GM18861 (cell line): ENCODE measurements around the gene AGPAT1.
"Not testable (repeated sequence)": the region's sequence is repeated elsewhere in the genome, so short reads cannot be mapped to it uniquely, and the experiment has no call there.

Source experiments
- ATAC-seq: cut with Tn5 transposase; IDR thresholded peaks from one replicate; pipeline ENCODE4 v1.9.1; 2021; ENCODE audit not compliant: unreplicated experiment

AGPAT1 gene

GRCh38 chr6:32200711-32201475, 25.0 kb upstream of the AGPAT1 start:
- ATAC-seq, result no peak

GRCh38 chr6:32198866-32199265, 23.0 kb upstream of the AGPAT1 start:
- no peak for ATAC-seq

GRCh38 chr6:32198345-32198696, 22.4 kb upstream of the AGPAT1 start:
- ATAC-seq, result no peak

GRCh38 chr6:32196682-32197616, 21.1 kb upstream of the AGPAT1 start:
- ATAC-seq, result no peak

DNA sequence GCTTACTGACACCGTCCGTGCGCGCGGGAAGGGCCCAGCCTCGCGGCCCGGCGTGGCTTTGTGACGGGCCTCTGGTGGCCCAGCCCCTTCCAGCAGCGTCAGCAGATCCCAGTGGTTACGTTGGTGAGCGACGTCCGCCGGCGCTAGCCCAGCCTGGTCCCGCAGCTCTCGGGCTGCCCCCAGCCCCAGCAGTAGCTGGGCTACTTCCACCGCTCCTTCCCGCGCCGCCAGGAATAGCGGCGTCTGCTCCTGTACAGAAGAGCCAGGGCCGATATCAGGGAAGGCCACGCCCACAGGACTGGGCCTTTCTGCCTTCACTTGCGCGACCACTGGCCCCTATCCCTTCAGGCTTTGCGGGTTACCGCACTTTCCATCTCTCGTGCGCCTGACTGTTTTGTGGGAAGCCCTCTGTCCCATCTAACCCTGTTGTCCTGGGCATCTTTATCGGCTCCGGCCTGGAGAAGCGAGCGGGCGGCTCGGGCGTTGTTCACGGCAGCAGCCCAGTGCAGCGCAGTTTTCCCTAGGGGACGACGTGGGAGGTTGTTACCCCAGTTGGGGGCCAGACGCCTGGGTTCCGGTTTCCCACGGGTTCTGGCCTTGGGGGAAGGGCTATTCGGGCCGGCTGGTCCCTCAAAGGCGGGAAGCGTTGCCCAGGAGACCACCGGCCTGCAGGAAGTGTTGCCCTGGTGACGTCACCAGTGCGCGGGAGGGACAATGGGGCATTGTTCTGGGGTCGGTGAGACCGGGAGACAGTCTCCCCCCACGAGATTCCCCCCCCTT, 20.2 kb upstream of the AGPAT1 start:
- ATAC-seq, result peak; percentile 68

- no peak for ATAC-seq
These were observed 19.7 kb upstream of the AGPAT1 start for GRCh38 chr6:32195652-32195901.

DNA sequence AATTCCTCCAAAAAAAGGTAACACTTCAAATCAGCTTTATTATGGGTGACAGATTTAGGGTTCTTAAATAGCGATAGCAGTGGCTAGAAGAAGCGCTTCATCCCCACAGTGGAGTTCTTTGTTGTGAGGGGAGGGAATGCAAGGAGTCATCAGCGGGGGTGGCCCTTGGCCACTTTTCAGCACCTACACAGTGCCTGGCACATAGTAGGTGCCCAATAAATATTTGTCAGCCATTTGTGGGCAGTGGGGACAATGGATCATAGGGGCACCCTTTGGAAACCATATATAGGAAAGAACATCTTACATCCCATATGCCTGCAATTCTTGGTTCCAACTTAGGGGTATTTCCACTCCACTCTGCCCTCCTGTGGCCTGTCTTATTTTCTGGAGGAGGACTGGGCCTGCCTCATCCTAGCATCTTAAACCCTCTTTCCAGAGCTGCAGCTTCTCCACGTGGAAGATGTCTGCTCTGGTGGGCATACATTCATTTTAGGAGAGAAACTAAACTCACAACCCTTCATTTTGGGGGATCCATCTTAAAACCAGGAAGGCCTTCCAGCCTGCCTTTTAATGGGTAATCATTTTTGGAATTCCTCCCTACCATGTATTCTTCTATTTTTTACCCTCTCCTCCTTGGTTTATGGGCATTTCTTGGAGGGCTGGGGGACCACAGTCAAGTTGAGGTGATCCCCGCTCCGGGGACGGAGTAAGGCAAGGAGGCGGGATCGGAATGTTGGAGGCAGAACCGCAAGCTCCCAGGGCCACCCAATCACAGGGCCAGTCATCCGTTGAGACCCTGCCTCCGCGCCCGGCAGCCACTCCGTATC, 19.2 kb upstream of the AGPAT1 start:
- ATAC-seq, result peak; percentile 53

GRCh38 chr6:32194388-32194787, 18.5 kb upstream of the AGPAT1 start:
- ATAC-seq, result no peak

DNA sequence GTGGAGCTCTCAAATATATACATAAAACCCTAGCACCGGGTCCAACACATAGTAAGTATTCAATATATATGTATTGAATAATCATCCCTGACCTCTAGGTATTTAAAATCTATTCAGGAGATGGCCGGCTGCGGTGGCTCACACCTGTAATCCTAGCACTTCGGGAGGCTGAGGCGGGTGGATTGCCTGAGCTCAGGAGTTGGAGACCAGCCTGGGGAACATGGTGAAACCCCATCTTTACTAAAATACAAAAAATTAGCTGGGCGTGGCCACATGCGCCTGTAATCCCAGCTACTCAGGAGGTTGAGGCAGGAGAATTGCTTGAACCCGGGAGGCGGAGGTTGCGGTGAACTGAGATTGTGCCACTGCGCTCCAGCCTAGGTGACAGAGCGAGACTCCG, 17.2 kb upstream of the AGPAT1 start:
- not testable (repeated sequence) for ATAC-seq

- ATAC-seq, result no peak
These were observed 16.7 kb upstream of the AGPAT1 start, which contains the start of gene GPSM3 for GRCh38 chr6:32192608-32193039. GPSM3 (minus strand) TSS chr6:32192643; CDS start chr6:32192513, 130 bp downstream.

- no peak for ATAC-seq
These were observed 16.1 kb upstream of the AGPAT1 start for GRCh38 chr6:32191696-32192607.

DNA sequence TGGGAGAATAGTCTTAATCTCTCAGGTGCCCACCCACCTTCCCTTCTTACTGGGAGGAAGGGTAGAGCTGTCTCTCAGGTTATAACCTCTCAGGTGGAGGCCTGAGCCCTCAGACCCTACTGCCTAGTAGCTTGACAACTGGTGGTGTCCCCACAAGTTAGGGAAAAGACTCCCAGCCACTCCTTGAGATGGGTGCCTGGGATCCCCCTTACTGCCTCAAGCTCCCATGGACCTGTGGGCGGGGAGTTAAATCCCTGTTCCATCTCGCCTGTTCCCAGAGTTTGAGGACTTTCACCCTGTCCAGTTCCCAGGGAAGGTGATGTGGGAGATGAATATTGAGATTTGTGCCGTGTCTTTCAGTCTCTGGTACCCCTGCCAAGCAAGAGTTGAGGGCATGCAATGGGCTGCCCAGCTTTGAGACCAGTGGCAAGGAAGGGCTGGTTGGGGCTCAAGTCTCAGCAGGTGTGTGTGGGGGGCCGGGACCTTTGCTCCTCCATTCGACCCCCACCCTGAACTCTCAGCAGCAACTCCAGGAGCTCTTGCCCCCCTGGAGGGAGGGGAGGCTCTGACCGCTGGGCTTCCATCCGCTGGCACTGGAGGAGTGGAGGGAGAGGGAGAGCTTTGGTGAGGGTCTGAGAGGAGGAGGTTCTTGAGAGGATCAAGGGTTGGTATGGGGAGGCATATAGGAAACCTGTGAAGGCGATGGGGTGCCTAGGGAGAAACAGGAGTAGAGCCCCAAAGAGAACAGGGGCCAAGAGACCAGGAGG, 15.2 kb upstream of the AGPAT1 start:
- no peak for ATAC-seq

DNA sequence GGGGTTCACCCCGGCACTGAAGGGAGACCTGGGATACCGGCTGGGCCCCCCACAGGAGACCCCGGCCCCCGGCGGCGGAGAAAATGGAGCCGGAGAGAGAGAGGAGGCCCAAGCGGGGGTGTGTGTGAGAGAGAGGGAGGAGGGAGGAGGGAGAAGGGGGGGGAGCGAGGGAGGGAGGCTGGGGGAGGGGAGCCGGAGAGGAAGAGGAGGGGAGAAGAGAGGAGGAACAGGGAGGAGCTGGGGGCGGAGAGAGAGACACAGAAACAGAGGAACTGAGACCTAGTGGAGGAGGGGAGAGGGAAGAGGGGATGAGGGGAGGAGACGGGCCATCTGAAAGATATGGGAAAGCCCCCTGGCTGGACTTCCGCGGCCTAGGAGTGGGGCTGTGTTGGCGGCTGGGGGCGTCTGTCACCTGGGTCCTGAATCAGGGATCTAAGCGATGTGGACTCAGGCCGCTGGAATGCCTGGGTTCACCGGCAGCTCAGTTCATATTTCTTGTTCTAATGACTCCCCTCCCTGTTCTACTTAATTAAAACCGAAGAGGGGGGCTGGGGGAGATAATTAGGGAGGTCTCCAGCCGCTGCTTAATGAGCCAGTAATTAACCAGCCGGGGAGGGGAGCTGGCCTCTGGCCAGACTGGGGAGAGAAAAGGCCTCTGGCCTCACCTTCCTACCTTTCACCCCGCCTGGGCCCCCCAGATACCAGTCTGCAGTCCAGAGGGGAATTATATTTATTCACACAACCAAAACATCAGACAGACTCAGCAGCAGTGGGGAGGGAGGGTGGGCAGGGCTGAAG, 14.4 kb upstream of the AGPAT1 start, which contains the start of gene PBX2:
Gene PBX2, minus strand, starts transcription at position 149 of the 798 bp plus-strand sequence. CDS start 287 bp downstream, outside the sequence.
- ATAC-seq, result no peak

GRCh38 chr6:32189742-32190053, 13.8 kb upstream of the AGPAT1 start:
- no peak for ATAC-seq

GRCh38 chr6:32189069-32189741, 13.3 kb upstream of the AGPAT1 start:
- ATAC-seq, result no peak

- ATAC-seq, result no peak
These were observed 12.6 kb upstream of the AGPAT1 start for GRCh38 chr6:32188381-32189068.
